Pancreas (tissue), 10 donors: ENCODE measurements around the gene LZTR1. TPM values are rescaled to one million over a fixed set of nuclear protein-coding genes. Genes with fewer than 3 reads are reported as not detected.
A peak's percentile ranks its signal among the peaks of the same experiment; 100 is the strongest.

Experiments used
- ATAC-seq, 4 donors: fragments of 200-7000 bp; cut with Tn5 transposase; one replicate each; pipeline versions ENCODE4 v1.8.0 to v1.9.1; 2020; ENCODE audit warnings: mild to moderate bottlenecking in 4 of 4, moderate library complexity in 4 of 4
- DNase-seq, 6 donors: peaks; one replicate each; pipeline ENCODE4 v3.0.0-alpha.2; 2020
- FAIRE-seq: peaks from 2 replicates; lab custom pipeline; 2012; peaks lifted over from hg19 to GRCh38; lab: Jason Lieb, UNC
- H3K27ac ChIP-seq, 4 donors: fragments of 200-600 bp; sonication (generic); 1 replicate in 3 of 4; 2 replicates in 1 of 4; pipeline versions ENCODE4 v1.5.0 to v1.8.0; 2020
- H3K27me3 ChIP-seq, 4 donors: fragments of 200-600 bp; one replicate each; pipeline ENCODE4 v1.8.0; 2021
- H3K36me3 ChIP-seq, 3 donors: fragments of 200-600 bp; sonication (generic) in 1 of 3; one replicate each; pipeline versions ENCODE4 v1.5.0 to v1.8.0; 2020 to 2021
- H3K4me1 ChIP-seq, 3 donors: fragments of 200-600 bp; one replicate each; pipeline ENCODE4 v1.8.0; 2021
- H3K4me3 ChIP-seq, 4 donors: fragments of 200-600 bp; sonication (generic) in 2 of 4; one replicate each; pipeline versions ENCODE4 v1.5.0 to v1.8.0; 2020 to 2021
- H3K9me3 ChIP-seq, 4 donors: fragments of 200-600 bp; one replicate each; pipeline ENCODE4 v1.8.0; 2021
- CTCF ChIP-seq, 4 donors: fragments of 200-600 bp; sonication (generic) in 3 of 4; IDR thresholded peaks; one replicate each; pipeline versions ENCODE4 v1.5.0 to v1.8.0; 2021; ENCODE audit warnings: antibody characterized with exemption in 4 of 4
- WGBS, 2 donors: extraction: QIAGEN DNeasy Blood & Tissue Kit; methylation state at CpG; one replicate each; pipeline ENCODE4 v1.1.7; 2013; 5-methylcytosine and 5-hydroxymethylcytosine counted together
- intact Hi-C, 3 donors: fragments of 100-400 bp; cut with DNase I; formaldehyde crosslinking; loops; one replicate each; pipeline versions ENCODE4 v1.11.1 to v1.14.2; 2022
- polyA plus RNA-seq, 2 donors: library from polyadenylated mRNA; stranded (reverse); fragments of 200-250 nt; gene quantifications; one replicate each; pipeline ENCODE4 v1.2.3, GENCODE V29; 2013
- total RNA-seq, 6 donors: library from RNA; stranded (reverse); fragmentation: NEBNext Ultra II Directional in 4 of 6; extraction: Animal tissue kit (Norgen Biotek cat#: 25700) in 4 of 6; gene quantifications; one replicate each; pipeline versions ENCODE4 v1.2.1 to v1.2.4, GENCODE V29; 2021 to 2023
- donor health status: healthy with polysubstance abuse.
- donor health status: DM: no; HTN: no; CAD: no; lungs with moderate emphysema.
- donor health status: DM: no; HTN: no; CAD: no.
- donor health status: control.
- donor health status: control.
- donor health status: Bipolar disorder and iron deficiency.
- donor health status: DM: yes; HTN: yes; CAD: no.
- donor health status: DM: no; HTN: no; CAD: no.
- donor health status: DM: no; HTN: no; CAD: no.
- donor health status: DM: yes; HTN: yes; CAD: no.

Gene LZTR1
- total and polyA plus RNA-seq, 8 donors: 15.0 to 56.2 (median 22.5) TPM

- Histone ChIP-seq H3K4me1 (no peaks in the 10 kb centered on the region), H3K27ac (no peak overlapping the region), H3K4me3 (no peak overlapping the region), H3K9me3 (no peaks in the 10 kb centered on the region), H3K27me3 (no peaks in the 10 kb centered on the region), H3K36me3 (no peaks in the 10 kb centered on the region)
- WGBS, 2 donors: 57 to 69% methylated on average over 8 of the region's 8 CpGs
- no peak for FAIRE-seq
- TF ChIP-seq CTCF (IDR thresholded peaks at IDR 0.05): no peak
- no peak for DNase-seq
- peak in 1 of 4 donors; percentile 17 for ATAC-seq
- intact Hi-C loops: loop anchor here in 1 of 3 donors (10.0 kb wide), 1 partner anchor 50 kb away; no protein-coding TSS in a partner anchor
These were observed 43.2 kb downstream of the LZTR1 start for GRCh38 chr22:21025266-21025665.

- intact Hi-C loops: loop anchor here in 1 of 3 donors (10.0 kb wide), 1 partner anchor 49 kb away; no protein-coding TSS in a partner anchor
- WGBS, 2 donors: 79 to 84% methylated on average over 27 of the region's 27 CpGs
- no peak for FAIRE-seq
- no peak for DNase-seq
- no peak for ATAC-seq
- Histone ChIP-seq H3K36me3 (no peaks in the 10 kb centered on the region), H3K4me3 (no peak overlapping the region), H3K9me3 (no peaks in the 10 kb centered on the region), H3K4me1 (no peaks in the 10 kb centered on the region), H3K27ac (no peak overlapping the region), H3K27me3 (no peaks in the 10 kb centered on the region)
- no peak for TF ChIP-seq CTCF (IDR thresholded peaks at IDR 0.05)
These were observed 44.0 kb downstream of the LZTR1 start for GRCh38 chr22:21025763-21026755.

- no peak for DNase-seq
- 67 to 70% methylated on average over 14 of the region's 14 CpGs for WGBS, 2 donors
- FAIRE-seq: no peak
These were observed 44.9 kb downstream of the LZTR1 start for GRCh38 chr22:21026783-21027692.

More at GRCh38 chr22:21026783-21027692, 44.9 kb downstream of the LZTR1 start:
- Histone ChIP-seq H3K4me1 (no peaks in the 10 kb centered on the region), H3K36me3 (no peaks in the 10 kb centered on the region), H3K27ac (no peak overlapping the region), H3K9me3 (no peaks in the 10 kb centered on the region), H3K4me3 (no peak overlapping the region), H3K27me3 (no peaks in the 10 kb centered on the region)
- intact Hi-C loops: loop anchor here in 1 of 3 donors (10.0 kb wide), 1 partner anchor 48 kb away; no protein-coding TSS in a partner anchor
- no peak for TF ChIP-seq CTCF (IDR thresholded peaks at IDR 0.05)
- no peak for ATAC-seq
